Ovary (tissue), 3 donors: ENCODE data around the gene GPSM1.

Experiments
- POLR2A ChIP-seq: fragments of 450-650 bp; IDR thresholded peaks from one replicate; pipeline ENCODE4 v1.6.1; 2017; ENCODE audit warnings: antibody characterized with exemption, mild to moderate bottlenecking, moderate library complexity
- TF ChIP-seq, protein P1 (sequence below), 3 donors: fragments of 450-650 bp in 2 of 3; fragments of 200-600 bp in 1 of 3; IDR thresholded peaks; one replicate each; pipeline versions ENCODE4 v1.5.1 to v1.8.0; 2016 to 2022; ENCODE audit warnings: antibody characterized with exemption in 3 of 3, mild to moderate bottlenecking in 1 of 3
- donor health status: DM: no; HTN: no; CAD: no.

DNA sequence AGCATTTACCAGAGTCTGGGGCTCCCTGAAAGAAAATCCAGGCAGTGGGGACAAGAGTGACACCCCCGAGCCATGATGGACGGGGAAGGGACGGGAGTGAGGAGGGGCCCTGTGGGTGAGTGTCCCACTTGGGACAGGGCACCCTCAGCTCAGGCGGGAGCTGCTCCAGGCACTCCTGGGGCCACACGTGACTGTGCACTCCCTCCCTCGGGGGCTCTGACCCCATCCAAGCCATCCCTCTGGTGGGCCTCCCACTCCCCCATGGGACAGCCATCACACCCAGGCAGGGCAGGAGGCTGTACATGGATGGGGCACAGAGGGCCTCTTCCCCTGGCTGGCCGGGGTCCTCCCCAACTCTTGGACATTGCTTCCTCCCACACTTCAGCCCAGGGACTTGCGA is 49.1 kb downstream of the GPSM1 start:
- TF ChIP-seq, protein P1, sequence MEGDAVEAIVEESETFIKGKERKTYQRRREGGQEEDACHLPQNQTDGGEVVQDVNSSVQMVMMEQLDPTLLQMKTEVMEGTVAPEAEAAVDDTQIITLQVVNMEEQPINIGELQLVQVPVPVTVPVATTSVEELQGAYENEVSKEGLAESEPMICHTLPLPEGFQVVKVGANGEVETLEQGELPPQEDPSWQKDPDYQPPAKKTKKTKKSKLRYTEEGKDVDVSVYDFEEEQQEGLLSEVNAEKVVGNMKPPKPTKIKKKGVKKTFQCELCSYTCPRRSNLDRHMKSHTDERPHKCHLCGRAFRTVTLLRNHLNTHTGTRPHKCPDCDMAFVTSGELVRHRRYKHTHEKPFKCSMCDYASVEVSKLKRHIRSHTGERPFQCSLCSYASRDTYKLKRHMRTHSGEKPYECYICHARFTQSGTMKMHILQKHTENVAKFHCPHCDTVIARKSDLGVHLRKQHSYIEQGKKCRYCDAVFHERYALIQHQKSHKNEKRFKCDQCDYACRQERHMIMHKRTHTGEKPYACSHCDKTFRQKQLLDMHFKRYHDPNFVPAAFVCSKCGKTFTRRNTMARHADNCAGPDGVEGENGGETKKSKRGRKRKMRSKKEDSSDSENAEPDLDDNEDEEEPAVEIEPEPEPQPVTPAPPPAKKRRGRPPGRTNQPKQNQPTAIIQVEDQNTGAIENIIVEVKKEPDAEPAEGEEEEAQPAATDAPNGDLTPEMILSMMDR (IDR thresholded peaks at IDR 0.05), result no peak
- TF ChIP-seq POLR2A, result no peak
